Kidney (tissue), 14 donors: ENCODE results near the gene RPS3. TPM values are rescaled to one million over a fixed set of nuclear protein-coding genes. Genes with fewer than 3 reads are reported as not detected.

ENCODE experiments used
- DNase-seq, 5 donors: peaks; one replicate each; pipeline ENCODE4 v3.0.0-alpha.2; 2013 to 2020
- FAIRE-seq: peaks from 2 replicates; lab custom pipeline; 2012; peaks lifted over from hg19 to GRCh38; lab: Jason Lieb, UNC
- H3K27ac ChIP-seq, 2 donors: one replicate each; pipeline ENCODE4 v1.7.0; 2013; ENCODE audit warnings: low read depth in 2 of 2, low read length in 2 of 2, inconsistent platforms in 1 of 2
- H3K27me3 ChIP-seq: one replicate; pipeline ENCODE4 v1.7.1; 2013; ENCODE audit warnings: low read length, inconsistent platforms; ENCODE audit not compliant: control insufficient read depth, insufficient read depth
- H3K36me3 ChIP-seq, 3 donors: one replicate each; pipeline versions ENCODE4 v1.7.0 to v1.7.1; 2013; ENCODE audit warnings: low read length in 3 of 3, control low read depth in 1 of 3, inconsistent platforms in 1 of 3; ENCODE audit not compliant: insufficient read depth in 3 of 3, control insufficient read depth in 2 of 3
- H3K4me1 ChIP-seq, 3 donors: one replicate each; pipeline versions ENCODE4 v1.7.0 to v1.7.1; 2013; ENCODE audit warnings: low read length in 3 of 3, inconsistent platforms in 1 of 3, low read depth in 1 of 3; ENCODE audit not compliant: control insufficient read depth in 2 of 3, insufficient read depth in 2 of 3
- H3K4me3 ChIP-seq, 3 donors: one replicate each; pipeline versions ENCODE4 v1.7.0 to v1.8.1; 2013; ENCODE audit warnings: low read length in 3 of 3, control low read depth in 1 of 3, inconsistent platforms in 1 of 3
- H3K9ac ChIP-seq, 3 donors: one replicate each; pipeline versions ENCODE4 v1.7.0 to v1.7.1; 2013; ENCODE audit warnings: low read length in 3 of 3, control low read depth in 1 of 3, inconsistent platforms in 1 of 3
- H3K9me3 ChIP-seq, 3 donors: one replicate each; pipeline versions ENCODE4 v1.7.0 to v1.7.1; 2013; ENCODE audit warnings: low read length in 3 of 3, control low read depth in 1 of 3, inconsistent platforms in 1 of 3; ENCODE audit not compliant: control insufficient read depth in 2 of 3, insufficient read depth in 1 of 3
- intact Hi-C: fragments of 100-400 bp; cut with DNase I; formaldehyde crosslinking; loops from one replicate; pipeline ENCODE4 v1.11.1; 2022
- polyA plus RNA-seq: library from polyadenylated mRNA; stranded (reverse); fragments of 350-450 nt; fragmentation: Illumina TruSeq; extraction: RNeasy Lipid Tissue Mini Kit (QIAGEN cat#74804); gene quantifications from one replicate; pipeline ENCODE4 v1.2.3, GENCODE V29; 2014; ENCODE audit warnings: low read depth, low replicate concordance; ENCODE audit not compliant: insufficient read depth
- total RNA-seq: library from RNA; stranded (reverse); fragmentation: NEBNext Ultra II Directional; extraction: Animal tissue kit (Norgen Biotek cat#: 25700); gene quantifications from one replicate; pipeline ENCODE4 v1.2.1, GENCODE V29; 2021
- TF ChIP-seq, protein P1 (sequence below): IDR thresholded peaks from 3 replicates; pipeline ENCODE4 v1.5.1; 2012; ENCODE audit warnings: mild to moderate bottlenecking, moderate library complexity, borderline replicate concordance; ENCODE audit not compliant: insufficient read depth; ENCODE audit errors: extremely low read depth
- donor health status: control.
- donor health status: control.
- donor health status: control.
- donor health status: control.
- donor health status: control.
- donor health status: DM: yes; HTN: yes; CAD: no.
- donor health status: Normal renal cell carcinoma (clear cell type).

Gene RPS3
- total and polyA plus RNA-seq, 2 donors from 2014 or later: 1,510 to 1,724 TPM

- H3K9me3 ChIP-seq: no peaks in the 10 kb centered on the region
- intact Hi-C loops: no loop called here
- no peak overlapping the region for H3K4me3 ChIP-seq
- no peak overlapping the region for H3K27ac ChIP-seq
- DNase-seq (no peak), FAIRE-seq (no peak)
- H3K27me3 ChIP-seq: no peaks in the 10 kb centered on the region
- H3K4me1 ChIP-seq: no peaks in the 10 kb centered on the region
- H3K9ac ChIP-seq: no peak overlapping the region
- H3K36me3 ChIP-seq: no peaks in the 10 kb centered on the region
- TF ChIP-seq, protein P1, sequence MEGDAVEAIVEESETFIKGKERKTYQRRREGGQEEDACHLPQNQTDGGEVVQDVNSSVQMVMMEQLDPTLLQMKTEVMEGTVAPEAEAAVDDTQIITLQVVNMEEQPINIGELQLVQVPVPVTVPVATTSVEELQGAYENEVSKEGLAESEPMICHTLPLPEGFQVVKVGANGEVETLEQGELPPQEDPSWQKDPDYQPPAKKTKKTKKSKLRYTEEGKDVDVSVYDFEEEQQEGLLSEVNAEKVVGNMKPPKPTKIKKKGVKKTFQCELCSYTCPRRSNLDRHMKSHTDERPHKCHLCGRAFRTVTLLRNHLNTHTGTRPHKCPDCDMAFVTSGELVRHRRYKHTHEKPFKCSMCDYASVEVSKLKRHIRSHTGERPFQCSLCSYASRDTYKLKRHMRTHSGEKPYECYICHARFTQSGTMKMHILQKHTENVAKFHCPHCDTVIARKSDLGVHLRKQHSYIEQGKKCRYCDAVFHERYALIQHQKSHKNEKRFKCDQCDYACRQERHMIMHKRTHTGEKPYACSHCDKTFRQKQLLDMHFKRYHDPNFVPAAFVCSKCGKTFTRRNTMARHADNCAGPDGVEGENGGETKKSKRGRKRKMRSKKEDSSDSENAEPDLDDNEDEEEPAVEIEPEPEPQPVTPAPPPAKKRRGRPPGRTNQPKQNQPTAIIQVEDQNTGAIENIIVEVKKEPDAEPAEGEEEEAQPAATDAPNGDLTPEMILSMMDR: no peak
Observed at GRCh38 chr11:75394085-75394840, 5.1 kb upstream of the RPS3 start.

DNA sequence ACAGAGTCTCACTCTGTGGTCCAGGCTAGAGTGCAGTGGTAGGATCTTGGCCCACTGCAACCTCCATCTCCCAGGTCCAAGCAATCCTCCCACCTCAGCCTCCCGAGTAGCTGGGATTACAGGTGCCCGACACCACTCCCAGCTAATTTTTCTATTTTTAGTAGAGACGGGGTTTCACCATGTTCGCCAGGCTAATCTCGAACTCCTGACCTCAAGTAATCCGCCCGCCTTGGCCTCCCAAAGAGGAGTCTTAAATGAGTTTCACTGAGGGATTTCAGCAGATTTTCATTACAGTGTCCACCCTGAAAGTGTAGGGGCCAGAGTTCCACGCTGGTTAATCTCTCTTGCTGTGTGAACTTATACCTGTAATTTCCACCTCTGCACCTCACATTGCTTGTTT is 412 bp upstream of the RPS3 start:
- no peak overlapping the region for H3K9ac ChIP-seq
- peaks cover 14 to 30% (median 18%) of the 10 kb centered on the region in 3 donors for H3K36me3 ChIP-seq
- peak overlapping the region in 1 of 2 donors; percentile 95 for H3K27ac ChIP-seq
- H3K4me1 ChIP-seq: peaks cover 0 to 4% (median 0%) of the 10 kb centered on the region in 3 donors
- no peaks in the 10 kb centered on the region for H3K9me3 ChIP-seq
- no peak for DNase-seq
- FAIRE-seq: no peak
- H3K27me3 ChIP-seq: no peaks in the 10 kb centered on the region
- intact Hi-C loops: no loop called here
- TF ChIP-seq, protein P1: no peak
- H3K4me3 ChIP-seq: peak overlapping the region in 1 of 3 donors; percentile 95

GRCh38 chr11:75400146-75400865 is 988 bp downstream of the RPS3 start:
- DNase-seq: peak in 3 of 5 donors; percentile 15 to 41 (median 24)
- intact Hi-C loops: no loop called here
- H3K9me3 ChIP-seq: no peaks in the 10 kb centered on the region
- peaks cover 0 to 4% (median 0%) of the 10 kb centered on the region in 3 donors for H3K4me1 ChIP-seq
- H3K27ac ChIP-seq: peak overlapping the region; percentile 89 to 95
- no peaks in the 10 kb centered on the region for H3K27me3 ChIP-seq
- FAIRE-seq: no peak
- peak overlapping the region; percentile 92 to 95 (median 92) for H3K4me3 ChIP-seq
- H3K9ac ChIP-seq: peak overlapping the region; percentile 91 to 96 (median 95)
- peaks cover 22 to 44% (median 23%) of the 10 kb centered on the region in 3 donors for H3K36me3 ChIP-seq
- TF ChIP-seq, protein P1: no peak
